Measurements from ENCODE around the gene ISM1. TPM values are rescaled to one million over a fixed set of nuclear protein-coding genes. Genes with fewer than 3 reads are reported as not detected.

Gene ISM1
- total and polyA plus RNA-seq, 2 experiments from 2014 or later: 0.15 to 0.63 TPM

- no peaks in the 10 kb centered on the region for H3K9me3 Mint-ChIP-seq
- H3K9me2 ChIP-seq (ENCODE audit: insufficient read depth): 0 out of 2 replicates have a peak, but pooled peaks cover 9% of the 10 kb centered on the region
- H3K27ac Mint-ChIP-seq: no peak overlapping the region
Observed at GRCh38 chr20:13271098-13271497, 50.0 kb downstream of the ISM1 start.

More at GRCh38 chr20:13271098-13271497, 50.0 kb downstream of the ISM1 start:
- Histone ChIP-seq H3K27me3 (ENCODE audit: insufficient read depth) (no peaks in the 10 kb centered on the region), H3K79me2 (replicated peaks; ENCODE audit: insufficient read depth) (no peaks in the 10 kb centered on the region), H3K4me2 (no peak overlapping the region), H3K36me3 (ENCODE audit: insufficient read depth) (no peaks in the 10 kb centered on the region), H3K27ac (ENCODE audit: low read depth) (no peak overlapping the region), H2AFZ (no peak overlapping the region), H3K4me1 (ENCODE audit: insufficient read depth) (peaks cover 7% of the 10 kb centered on the region), H3K4me3 (no peak overlapping the region), H4K20me1 (replicated peaks; ENCODE audit: insufficient read depth) (no peaks in the 10 kb centered on the region; the same call in 1 of the 2 replicates), H3F3A (replicated peaks; ENCODE audit: low read depth) (no peaks in the 10 kb centered on the region)
- H3K4me1 Mint-ChIP-seq: peaks cover 14% of the 10 kb centered on the region; the same call in 2 of the 3 replicates
- DNase-seq (ENCODE audit: low spot score) (no peak), ATAC-seq (no peak)
- no peak overlapping the region for H3K4me3 Mint-ChIP-seq
- TF ChIP-seq CTCF (conservative IDR thresholded peaks at IDR 0.05; ENCODE audit: low read depth in 2 of 2) (no peak), ZNF462 (CRISPR knock-in tag; IDR thresholded peaks at IDR 0.05) (no peak), ZNF331 (CRISPR knock-in tag; IDR thresholded peaks at IDR 0.05; ENCODE audit: low read depth) (no peak), CREB1 (CRISPR knock-in tag; IDR thresholded peaks at IDR 0.05; ENCODE audit: low read depth) (no peak), EZH2phosphoT487 (IDR thresholded peaks at IDR 0.05; ENCODE audit: unreplicated experiment) (no peak), ETS1 (IDR thresholded peaks at IDR 0.05) (no peak), REST (IDR thresholded peaks at IDR 0.05; ENCODE audit: unreplicated experiment) (no peak), NANOG (IDR thresholded peaks at IDR 0.05; ENCODE audit: borderline replicate concordance) (no peak), JUNB (IDR thresholded peaks at IDR 0.05; ENCODE audit: unreplicated experiment) (no peak), STAT1 (IDR thresholded peaks at IDR 0.05; ENCODE audit: unreplicated experiment) (no peak), POLR2AphosphoS5 (IDR thresholded peaks at IDR 0.05; ENCODE audit: low read depth) (no peak), ZNF114 (CRISPR knock-in tag; IDR thresholded peaks at IDR 0.05) (no peak), EZH2 (IDR thresholded peaks at IDR 0.05; ENCODE audit: low read depth, unreplicated experiment) (no peak)
- no peaks in the 10 kb centered on the region for H3K36me3 Mint-ChIP-seq (ENCODE audit: low read depth)
- H3K27me3 Mint-ChIP-seq (ENCODE audit: insufficient read depth, low read depth, poor library complexity): no peaks in the 10 kb centered on the region
